ENCODE measurements around the gene BMERB1. TPM values are rescaled to one million over a fixed set of nuclear protein-coding genes. Genes with fewer than 3 reads are reported as not detected.

BMERB1 gene
- total RNA-seq, 1 experiment from 2014 or later = 13.6 TPM

- TF ChIP-seq SMAD3 (CRISPR knock-in tag; IDR thresholded peaks at IDR 0.05; ENCODE audit: borderline replicate concordance) (no peak), TCF7 (CRISPR knock-in tag; IDR thresholded peaks at IDR 0.05; ENCODE audit: low read depth) (no peak), USF2 (CRISPR knock-in tag; IDR thresholded peaks at IDR 0.05) (peak; percentile 54; the same call in 1 of the 2 replicates)
- Mint-ChIP-seq H3K36me3 (0 out of 2 replicates have a peak, but pooled peaks cover 2% of the 10 kb centered on the region), H3K4me1 (peaks cover 27% of the 10 kb centered on the region), H3K9me3 (no peaks in the 10 kb centered on the region), H3K27me3 (ENCODE audit: low read depth) (no peaks in the 10 kb centered on the region), H3K27ac (no peak overlapping the region), H3K4me3 (no peak overlapping the region)
- ATAC-seq = no peak; the same call in 1 of the 2 replicates
- CTCF ChIA-PET = interaction anchor here (0.7 to 1.5 kb wide), 4 partner anchors 8 to 180 kb away, joined by 3 to 9 read pairs (median 3); no protein-coding TSS in a partner anchor
- POLR2A ChIA-PET = interaction anchor here (0.6 kb wide), 1 partner anchor 702 kb away, joined by 7 read pairs; no protein-coding TSS in a partner anchor
- no peak for DNase-seq (ENCODE audit: low spot score)
Measured at GRCh38 chr16:15509051-15509592, 74.7 kb downstream of the BMERB1 start.

GRCh38 chr16:15509593-15510535 lies 75.5 kb downstream of the BMERB1 start:
- H3K27me3 Mint-ChIP-seq (ENCODE audit: low read depth) = no peaks in the 10 kb centered on the region
- ChIA-PET POLR2A (no interaction called here), CTCF (interaction anchor here (0.8 to 1.5 kb wide), 3 partner anchors 9 to 179 kb away, joined by 3 to 9 read pairs (median 3); no protein-coding TSS in a partner anchor)
- peak overlapping the region; percentile 17; the same call in 1 of the 2 replicates for H3K27ac Mint-ChIP-seq
- TF ChIP-seq PRDM15 (CRISPR knock-in tag; IDR thresholded peaks at IDR 0.05) (no peak), ZNF423 (CRISPR knock-in tag; IDR thresholded peaks at IDR 0.05) (peak; percentile 99)
- H3K36me3 Mint-ChIP-seq = 0 out of 2 replicates have a peak, but pooled peaks cover 2% of the 10 kb centered on the region
- H3K4me1 Mint-ChIP-seq = peaks cover 27% of the 10 kb centered on the region
- ATAC-seq = peak; percentile 68
- H3K9me3 Mint-ChIP-seq = no peaks in the 10 kb centered on the region
- H3K4me3 Mint-ChIP-seq = no peak overlapping the region
- no peak for DNase-seq (ENCODE audit: low spot score)

- Mint-ChIP-seq H3K9me3 (no peaks in the 10 kb centered on the region), H3K36me3 (0 out of 2 replicates have a peak, but pooled peaks cover 2% of the 10 kb centered on the region), H3K4me1 (peaks cover 27% of the 10 kb centered on the region), H3K4me3 (no peak overlapping the region), H3K27me3 (ENCODE audit: low read depth) (no peaks in the 10 kb centered on the region), H3K27ac (peak overlapping the region; percentile 80)
- ATAC-seq (no peak), DNase-seq (ENCODE audit: low spot score) (no peak)
- TF ChIP-seq USF1 (CRISPR knock-in tag; IDR thresholded peaks at IDR 0.05) (no peak), NFE2L1 (CRISPR knock-in tag; IDR thresholded peaks at IDR 0.05) (no peak), NR2C2 (CRISPR knock-in tag; IDR thresholded peaks at IDR 0.05) (no peak), ZMAT4 (CRISPR knock-in tag; IDR thresholded peaks at IDR 0.05) (no peak), OVOL2 (CRISPR knock-in tag; IDR thresholded peaks at IDR 0.05; ENCODE audit: borderline replicate concordance) (no peak)
- ChIA-PET POLR2A (no interaction called here), CTCF (no interaction called here)
Measured at GRCh38 chr16:15510992-15511391, 76.6 kb downstream of the BMERB1 start.
